ENCODE measurements around the gene WNT3A. TPM values are rescaled to one million over a fixed set of nuclear protein-coding genes. Genes with fewer than 3 reads are reported as not detected.

Gene WNT3A
- total RNA-seq, 1 donor from 2014 or later: not detected

- no peak for DNase-seq (ENCODE audit: extremely low spot score in 2 of 2)
- Histone ChIP-seq H3K36me3 (no peaks in the 10 kb centered on the region), H3K9me3 (no peaks in the 10 kb centered on the region), H3K27me3 (peaks cover 4% of the 10 kb centered on the region), H3K27ac (no peak overlapping the region), H3K4me1 (no peaks in the 10 kb centered on the region), H3K4me3 (no peak overlapping the region)
- no peak for TF ChIP-seq POLR2A (IDR thresholded peaks at IDR 0.05)
- no peak for TF ChIP-seq POLR2AphosphoS5 (IDR thresholded peaks at IDR 0.05; ENCODE audit: insufficient read depth in 1 of 2, low read depth in 1 of 2)
- TF ChIP-seq CTCF (IDR thresholded peaks at IDR 0.05): no peak
- intact Hi-C loops (cut with DNase I): no loop called here
Observed at GRCh38 chr1:228068359-228068758, 61.6 kb downstream of the WNT3A start.

- Histone ChIP-seq H3K9me3 (no peaks in the 10 kb centered on the region), H3K27me3 (no peaks in the 10 kb centered on the region), H3K4me1 (no peaks in the 10 kb centered on the region), H3K4me3 (no peak overlapping the region), H3K27ac (no peak overlapping the region), H3K36me3 (no peaks in the 10 kb centered on the region)
- intact Hi-C loops (cut with DNase I): no loop called here
- DNase-seq (ENCODE audit: extremely low spot score in 2 of 2): no peak
- TF ChIP-seq POLR2AphosphoS5 (IDR thresholded peaks at IDR 0.05; ENCODE audit: insufficient read depth in 1 of 2, low read depth in 1 of 2) (no peak), CTCF (IDR thresholded peaks at IDR 0.05) (no peak), POLR2A (IDR thresholded peaks at IDR 0.05) (no peak)
Observed at GRCh38 chr1:228070173-228070572, 63.4 kb downstream of the WNT3A start.

GRCh38 chr1:228070851-228071250 is 64.1 kb downstream of the WNT3A start:
- Histone ChIP-seq H3K27ac (no peak overlapping the region), H3K4me3 (no peak overlapping the region), H3K36me3 (no peaks in the 10 kb centered on the region), H3K4me1 (no peaks in the 10 kb centered on the region), H3K9me3 (no peaks in the 10 kb centered on the region), H3K27me3 (no peaks in the 10 kb centered on the region)
- TF ChIP-seq CTCF (IDR thresholded peaks at IDR 0.05): no peak
- intact Hi-C loops (cut with DNase I): no loop called here
- no peak for DNase-seq (ENCODE audit: extremely low spot score in 2 of 2)

- H3K9me3 ChIP-seq: no peaks in the 10 kb centered on the region
- TF ChIP-seq POLR2A (IDR thresholded peaks at IDR 0.05) (no peak), POLR2AphosphoS5 (IDR thresholded peaks at IDR 0.05; ENCODE audit: insufficient read depth in 1 of 2, low read depth in 1 of 2) (no peak), CTCF (IDR thresholded peaks at IDR 0.05) (no peak)
- intact Hi-C loops (cut with DNase I): no loop called here
- H3K27me3 ChIP-seq: no peaks in the 10 kb centered on the region
- DNase-seq (ENCODE audit: extremely low spot score in 2 of 2): no peak
- no peak overlapping the region for H3K27ac ChIP-seq
- H3K4me3 ChIP-seq: no peak overlapping the region
- no peaks in the 10 kb centered on the region for H3K4me1 ChIP-seq
- H3K36me3 ChIP-seq: no peaks in the 10 kb centered on the region
Observed at GRCh38 chr1:228071839-228072657, 65.2 kb downstream of the WNT3A start.

GRCh38 chr1:228072658-228073043 is 65.9 kb downstream of the WNT3A start:
- Histone ChIP-seq H3K4me3 (no peak overlapping the region), H3K9me3 (no peaks in the 10 kb centered on the region), H3K4me1 (no peaks in the 10 kb centered on the region), H3K27me3 (no peaks in the 10 kb centered on the region), H3K36me3 (no peaks in the 10 kb centered on the region), H3K27ac (no peak overlapping the region)
- no peak for TF ChIP-seq POLR2AphosphoS5 (IDR thresholded peaks at IDR 0.05; ENCODE audit: insufficient read depth in 1 of 2, low read depth in 1 of 2)
- DNase-seq (ENCODE audit: extremely low spot score in 2 of 2): no peak
- intact Hi-C loops (cut with DNase I): no loop called here

All from vagina (tissue), 2 donors.